ENCODE measurements around the gene HTT-AS. TPM values are rescaled to one million over a fixed set of nuclear protein-coding genes. Genes with fewer than 3 reads are reported as not detected.
"Not testable (repeated sequence)": the region's sequence is repeated elsewhere in the genome, so short reads cannot be mapped to it uniquely, and the experiment has no call there.

The HTT-AS gene
- total RNA-seq, 1 donor from 2014 or later = not detected

DNA sequence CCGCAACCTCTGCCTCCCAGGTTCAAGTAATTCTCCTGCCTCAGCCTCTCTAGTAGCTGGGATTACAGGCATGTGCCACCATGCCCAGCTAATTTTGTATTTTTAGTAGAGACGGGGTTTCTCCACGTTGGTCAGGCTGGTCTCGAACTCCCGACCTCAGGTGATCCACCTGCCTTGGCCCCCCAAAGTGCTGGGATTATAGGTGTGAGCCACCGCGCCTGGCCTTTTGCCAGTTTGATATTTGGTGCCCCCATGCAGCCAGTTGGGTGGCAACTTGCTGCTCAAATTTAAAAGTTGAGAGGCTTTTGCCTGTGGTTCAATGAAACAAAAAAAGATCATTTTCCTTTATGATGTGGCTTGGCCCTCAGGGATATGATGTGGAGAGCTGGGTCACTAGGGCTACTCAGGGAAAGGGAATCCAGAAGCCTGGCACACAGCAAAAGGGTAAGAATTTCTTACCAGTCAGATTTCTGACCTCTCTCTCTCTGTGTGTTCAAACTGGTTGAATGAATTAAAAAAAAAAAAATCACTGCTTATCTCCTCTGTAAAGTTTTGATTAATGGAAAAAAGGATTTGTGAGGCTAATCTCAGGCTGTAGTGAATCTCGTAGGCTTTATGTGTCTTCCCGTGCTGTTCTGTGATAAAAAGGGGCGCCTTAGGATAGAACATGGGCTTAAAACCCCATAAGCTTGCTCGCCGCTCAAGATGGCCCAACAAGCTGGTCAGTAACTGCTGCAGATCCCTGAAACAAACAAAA lies 23.0 kb downstream of the HTT-AS start:
- DNase-seq = not testable (repeated sequence)

DNA sequence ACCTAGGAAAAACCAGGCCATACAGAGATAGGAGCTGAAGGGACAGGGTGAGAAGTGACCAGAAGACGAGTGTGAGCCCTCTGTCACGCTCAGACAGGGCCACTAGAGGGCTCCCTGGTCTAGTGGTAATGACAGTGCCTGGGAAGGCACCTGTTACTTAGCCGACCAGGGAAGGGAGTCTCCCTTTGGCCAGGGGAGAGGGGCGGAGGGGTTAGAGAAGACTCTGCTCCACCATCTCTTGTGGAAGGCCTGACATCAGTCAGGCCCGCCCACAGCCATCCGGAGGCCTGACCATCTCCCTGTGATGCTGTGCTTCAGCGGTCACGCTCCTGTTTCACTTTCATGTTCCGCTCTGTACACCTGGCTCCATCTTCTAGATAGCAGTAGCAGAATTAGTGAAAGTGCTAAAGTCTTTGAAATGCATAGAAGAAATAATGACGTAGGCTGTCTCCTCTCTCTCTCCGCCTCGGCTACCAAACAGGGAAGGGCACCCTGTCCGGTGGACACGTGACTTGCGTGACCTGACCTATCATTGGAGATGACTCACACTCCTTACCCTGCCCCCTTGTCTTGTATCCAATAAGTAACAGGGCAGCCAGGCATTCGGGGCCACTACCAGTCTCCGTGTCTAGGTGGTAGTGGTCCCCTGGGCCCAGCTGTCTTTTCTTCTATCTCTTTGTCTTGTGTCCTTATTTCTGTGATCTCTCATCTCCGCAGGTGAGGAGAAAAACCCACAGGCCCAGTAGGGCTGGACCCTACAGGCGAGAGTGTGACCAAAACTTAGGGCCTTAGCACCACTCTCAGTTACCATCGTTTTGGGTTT lies 26.7 kb downstream of the HTT-AS start:
- peak; percentile 39 for DNase-seq

DNA sequence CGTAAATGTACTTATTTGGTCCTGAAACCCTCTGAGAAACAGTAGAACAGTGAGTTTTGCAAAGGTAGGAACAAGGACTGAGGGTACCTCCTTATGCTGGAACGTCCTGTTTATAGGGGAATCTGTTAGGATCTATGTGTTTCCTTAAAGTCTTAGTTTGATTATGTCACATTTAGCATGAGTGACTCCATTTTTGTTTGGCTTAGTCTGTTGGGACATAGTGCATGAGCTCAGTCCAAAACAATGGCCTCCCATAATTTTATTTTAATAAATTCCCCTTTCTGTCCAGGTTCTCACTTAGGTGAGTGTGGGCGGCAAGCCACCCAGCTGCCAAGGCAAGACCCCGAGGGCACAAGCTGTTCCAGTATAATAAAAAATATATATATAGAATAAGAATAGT lies 27.7 kb downstream of the HTT-AS start:
- DNase-seq = no peak

DNA sequence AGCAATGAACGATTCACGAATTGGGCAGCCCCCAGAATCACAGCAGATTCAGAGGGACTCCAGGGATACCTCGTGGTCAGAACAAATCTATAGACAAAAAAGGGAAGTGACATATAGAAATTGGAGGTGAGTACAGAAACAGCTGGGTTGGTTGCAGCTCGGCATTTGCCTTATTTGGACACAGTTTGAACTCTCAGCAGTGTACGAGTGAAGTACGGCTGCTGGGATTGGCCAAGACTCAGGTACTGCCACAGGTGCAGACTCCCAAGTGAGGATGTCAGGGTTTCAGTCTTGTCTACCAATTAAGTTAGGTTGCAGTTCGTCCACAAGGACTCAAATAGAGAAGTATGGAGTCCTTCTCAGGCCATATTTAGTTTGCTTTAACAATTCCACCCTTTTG lies 28.2 kb downstream of the HTT-AS start:
- no peak for DNase-seq

DNA sequence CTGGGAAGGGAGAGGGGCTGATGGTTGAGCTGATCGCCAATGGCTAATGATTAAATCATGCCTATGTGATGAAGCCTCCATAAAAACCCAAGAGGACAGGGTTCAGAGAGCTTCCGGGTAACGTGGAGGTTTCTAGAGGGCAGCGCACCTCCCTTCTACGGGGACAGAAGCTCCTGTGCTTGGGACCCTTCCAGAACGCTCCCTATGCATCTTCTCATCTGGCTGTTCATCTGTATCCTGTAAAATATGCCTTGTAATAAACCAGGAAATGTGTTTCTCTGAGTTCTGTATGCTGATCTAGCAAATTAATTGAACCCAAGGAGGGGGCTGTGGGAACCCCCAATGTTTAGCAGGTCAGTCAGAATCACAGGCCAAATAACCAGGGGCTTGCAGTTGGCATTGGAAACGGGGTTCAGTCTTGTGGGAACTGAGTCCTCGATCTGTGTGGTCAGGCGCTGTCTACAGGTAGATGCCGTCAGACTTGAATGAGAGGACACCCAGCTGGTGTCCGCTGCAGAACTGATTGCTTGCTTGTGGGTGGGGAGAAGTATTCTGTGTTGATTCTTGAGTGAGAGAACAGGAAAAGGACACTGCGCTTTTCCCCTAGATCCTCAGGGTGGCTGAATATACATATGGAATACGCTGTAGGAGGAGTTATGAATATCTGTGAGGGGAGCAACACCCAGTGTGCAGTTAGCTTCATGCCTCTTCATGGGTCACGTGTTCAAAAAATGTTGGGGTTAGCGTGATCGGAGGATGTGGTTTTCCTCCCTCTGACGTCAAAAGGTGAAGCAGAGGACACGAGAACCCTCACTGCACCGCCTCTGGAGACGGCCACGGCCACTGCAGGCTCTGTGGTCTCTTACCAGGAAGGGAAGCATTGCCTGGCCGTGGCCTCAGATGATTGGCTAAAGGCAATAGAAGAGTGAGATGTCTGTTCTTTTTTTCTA lies 29.2 kb downstream of the HTT-AS start:
- no peak for DNase-seq

DNA sequence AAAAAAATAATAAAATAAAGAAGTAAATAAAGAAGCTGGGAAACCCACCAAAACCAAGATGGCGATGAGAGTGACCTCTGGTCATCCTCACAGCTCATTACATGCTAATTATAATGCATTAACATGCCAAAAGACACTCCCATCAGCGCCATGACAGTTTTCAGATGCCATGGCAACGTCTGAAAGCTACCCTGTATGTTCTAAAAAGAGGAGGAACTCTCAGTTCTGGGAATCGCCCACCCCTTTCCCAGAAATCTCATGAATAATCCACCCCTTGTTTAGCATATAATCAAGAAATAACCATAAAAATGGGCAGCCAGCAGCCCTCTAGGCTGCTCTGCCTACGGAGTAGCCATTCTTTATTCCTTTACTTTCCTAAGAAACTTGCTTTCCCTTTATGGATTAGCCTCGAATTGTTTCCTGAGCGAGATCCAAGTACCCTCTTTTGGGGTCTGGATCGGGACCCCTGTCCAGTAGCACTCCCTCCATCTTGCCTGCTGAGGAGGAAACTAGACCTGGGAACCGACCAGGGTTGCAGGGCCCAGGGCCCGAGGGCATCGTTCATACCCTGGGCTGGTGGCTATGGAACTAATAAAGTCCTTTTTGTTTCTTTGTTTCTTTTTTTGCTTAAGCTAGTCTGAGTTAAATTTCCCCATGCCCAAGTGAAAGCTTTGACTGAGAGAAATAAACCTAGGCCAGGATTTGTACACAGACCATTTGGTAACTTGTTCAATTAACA lies 30.9 kb downstream of the HTT-AS start:
- no peak for DNase-seq

DNA sequence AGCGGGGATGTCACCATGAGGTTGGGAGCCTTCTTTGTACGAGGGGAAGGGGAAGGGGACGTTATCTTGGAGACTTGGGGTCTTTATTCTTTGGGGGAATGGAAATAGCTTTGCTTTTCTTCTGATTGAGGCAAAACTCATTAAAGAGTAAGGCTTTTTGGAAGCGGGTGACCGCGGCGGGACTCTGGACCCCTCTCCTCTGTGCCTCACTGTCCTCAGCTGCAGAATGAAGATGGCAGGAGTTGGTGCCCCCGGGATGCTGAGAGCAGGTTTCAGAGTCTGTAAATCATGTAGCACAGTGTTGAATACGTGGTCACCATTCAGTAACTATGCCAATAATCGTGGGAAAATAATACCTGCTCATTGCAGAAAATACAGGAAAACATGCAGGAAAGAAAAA lies 32.1 kb downstream of the HTT-AS start:
- no peak for DNase-seq

DNA sequence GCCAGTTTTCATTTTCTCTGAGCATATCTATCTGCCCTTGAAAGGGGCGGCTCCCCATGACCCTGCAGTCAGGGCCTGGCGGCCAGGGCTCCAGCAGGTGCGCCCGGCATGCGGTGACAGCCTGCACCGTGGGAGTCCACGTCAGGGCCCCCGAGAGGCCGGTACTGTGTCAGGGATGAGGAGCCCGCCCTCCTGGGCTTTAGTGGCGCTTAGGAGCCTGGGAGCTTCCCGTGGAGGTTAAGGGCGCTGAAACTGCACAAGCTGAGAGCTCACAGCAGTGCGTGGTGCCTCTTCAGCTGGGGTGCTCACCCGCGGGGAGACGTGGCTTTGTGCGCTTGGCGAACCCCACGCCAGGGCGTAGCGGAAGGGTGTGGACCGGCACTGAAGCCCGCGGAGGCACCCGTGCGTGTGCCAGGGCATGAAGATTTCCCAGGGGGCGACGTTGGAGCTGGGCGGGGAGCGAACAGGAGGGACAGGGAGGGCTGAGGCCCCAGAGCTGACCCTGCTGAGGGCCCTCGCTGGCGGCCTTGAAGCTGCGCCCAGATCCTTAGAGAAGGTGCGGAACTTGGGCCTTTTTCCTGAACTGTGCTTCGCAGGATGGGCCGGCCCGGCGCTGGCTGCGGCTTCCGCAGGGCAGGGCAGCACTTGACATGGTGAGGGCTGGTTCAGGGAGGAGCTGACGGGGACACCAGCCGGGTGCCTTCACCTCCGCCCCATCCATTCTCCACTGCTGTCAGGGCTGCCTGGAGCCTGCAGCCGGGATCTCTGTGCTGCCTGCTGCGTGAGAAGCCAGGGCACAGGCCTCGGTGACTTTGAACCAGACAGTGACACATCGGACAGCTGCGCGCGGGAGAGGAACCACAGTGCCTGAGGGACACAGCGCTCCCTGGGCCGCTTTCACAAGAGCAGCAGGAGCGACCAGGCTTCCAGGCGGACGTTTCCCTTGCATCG lies 32.9 kb downstream of the HTT-AS start:
- no peak for DNase-seq

DNA sequence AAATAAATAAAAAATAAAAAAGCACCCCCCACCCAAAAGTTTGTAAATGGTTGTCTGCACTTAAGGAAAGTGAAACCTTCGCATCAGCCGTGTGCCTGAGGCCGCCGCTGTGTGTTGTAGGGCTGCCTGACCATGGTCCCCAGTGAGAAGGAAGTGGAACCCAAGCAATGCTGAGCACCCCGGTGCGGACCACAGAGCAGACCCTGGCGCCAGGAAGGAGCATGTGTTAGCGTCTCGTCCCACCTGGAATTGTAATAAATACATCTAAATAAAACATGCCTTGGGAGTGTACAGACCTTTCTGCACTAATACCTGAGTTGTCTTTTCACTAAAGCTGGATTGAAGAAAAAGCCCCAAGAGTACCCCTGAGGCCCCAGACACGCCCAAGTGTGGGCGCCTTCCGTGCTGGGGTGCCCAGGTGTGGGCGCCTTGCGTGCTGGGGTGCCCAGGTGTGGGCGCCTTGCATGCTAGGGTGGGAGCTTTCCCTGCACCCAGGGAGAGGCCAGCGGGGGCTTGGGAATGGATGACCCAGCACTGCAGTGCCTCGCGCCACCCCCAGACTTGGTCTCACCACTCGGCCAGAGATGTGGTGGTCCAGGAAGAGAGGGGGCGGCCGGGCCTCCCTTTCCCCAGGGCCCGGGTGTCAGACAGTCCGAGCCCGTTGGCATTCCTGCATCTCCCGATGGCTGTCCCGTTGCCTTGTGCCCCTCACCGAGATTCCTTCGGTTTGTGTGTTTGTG lies 33.7 kb downstream of the HTT-AS start:
- DNase-seq = no peak

DNA sequence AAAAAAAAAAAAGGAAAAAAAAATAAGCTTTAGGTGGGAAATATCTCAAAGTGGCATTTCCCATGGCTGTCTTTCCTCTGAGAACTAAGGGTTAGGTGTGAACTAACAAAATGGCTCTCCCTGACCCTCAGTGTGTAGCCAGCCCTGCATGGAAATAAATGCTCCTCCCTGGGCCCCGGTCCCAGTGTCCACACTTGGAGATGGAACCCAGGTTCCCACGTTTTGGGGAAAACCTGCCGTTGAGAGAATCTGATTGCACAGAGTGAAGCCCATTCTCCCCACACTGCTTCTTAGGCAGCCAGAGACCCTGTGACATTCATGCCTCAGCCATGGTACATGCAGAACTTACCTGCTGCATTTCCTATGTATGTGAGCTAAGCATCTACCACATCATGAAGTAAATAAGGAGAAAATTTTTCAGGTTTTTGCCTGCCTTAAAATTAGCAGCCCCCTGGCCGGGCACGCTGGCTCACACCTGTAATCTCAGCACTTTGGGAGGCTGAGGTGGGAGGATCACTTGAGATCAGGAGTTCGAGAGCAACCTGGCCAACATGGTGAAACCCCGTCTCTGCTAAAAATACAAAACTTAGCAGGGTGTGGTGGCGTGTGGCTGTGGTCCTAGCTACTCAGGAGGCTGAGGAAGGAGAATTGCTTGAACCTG lies 34.5 kb downstream of the HTT-AS start:
- no peak for DNase-seq

DNA sequence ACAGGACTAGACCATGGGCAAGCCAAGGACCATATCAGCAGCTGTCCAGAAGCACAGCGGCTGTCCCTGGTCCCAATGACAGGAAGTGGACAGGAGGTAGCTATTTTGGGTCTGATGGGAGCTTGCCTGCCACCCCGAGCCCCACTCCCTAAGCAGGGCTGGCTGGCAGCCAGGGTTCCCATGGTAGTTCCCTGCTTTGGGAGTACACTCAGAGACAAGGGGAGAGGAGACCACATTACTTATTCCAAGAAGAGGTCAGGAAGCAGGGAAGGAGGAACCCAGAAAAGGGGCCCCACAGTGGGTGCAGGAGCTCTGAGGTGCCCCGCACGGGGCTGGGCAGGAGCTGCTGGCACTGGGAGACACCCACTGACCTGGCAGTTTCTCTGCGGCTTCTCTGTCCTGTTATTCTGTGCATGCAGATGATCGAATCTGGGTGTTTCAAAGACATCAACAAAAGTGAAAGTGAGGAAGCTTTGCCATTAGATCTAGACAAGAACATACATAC lies 36.3 kb downstream of the HTT-AS start:
- DNase-seq = no peak

DNA sequence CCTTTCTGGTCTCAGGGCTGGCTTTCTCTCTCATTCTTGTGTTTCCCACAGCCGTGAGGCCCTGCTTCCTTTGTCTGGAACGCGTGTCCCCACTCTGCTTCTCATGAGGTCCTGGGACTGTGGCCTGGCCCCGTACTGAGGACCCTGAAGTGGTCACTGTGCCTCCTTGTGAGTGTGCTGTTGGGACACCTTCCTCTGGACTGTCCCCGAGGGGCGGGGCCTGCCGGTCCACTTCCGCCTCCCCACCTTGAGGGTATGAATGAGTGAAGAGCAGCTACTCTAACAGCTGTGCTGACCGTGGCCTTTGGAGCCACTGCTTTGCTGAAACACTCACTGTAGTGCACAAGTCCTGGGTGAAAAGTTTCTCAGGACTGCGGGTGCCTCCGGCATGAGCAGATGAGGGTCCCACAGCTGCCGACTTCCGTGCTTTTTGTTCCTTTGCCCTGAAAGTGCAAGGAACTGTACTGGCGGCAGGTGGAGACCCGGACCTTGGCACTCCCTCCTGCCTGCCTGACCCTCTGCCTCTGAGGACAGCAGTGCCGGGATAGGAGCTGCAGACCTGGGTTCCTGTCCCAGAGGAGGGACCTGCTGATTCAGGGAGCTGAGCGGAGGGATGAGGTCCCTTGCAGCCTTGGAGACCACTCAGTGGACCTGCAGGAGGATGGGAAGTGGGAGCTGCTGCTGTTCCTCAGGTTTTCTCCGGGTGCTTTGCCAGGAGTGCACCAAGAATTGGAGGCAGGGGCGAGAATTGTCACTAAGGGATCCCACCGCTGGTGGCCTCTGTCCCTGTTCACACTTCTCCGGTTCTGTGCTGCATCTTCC lies 38.0 kb downstream of the HTT-AS start:
- DNase-seq = no peak

DNA sequence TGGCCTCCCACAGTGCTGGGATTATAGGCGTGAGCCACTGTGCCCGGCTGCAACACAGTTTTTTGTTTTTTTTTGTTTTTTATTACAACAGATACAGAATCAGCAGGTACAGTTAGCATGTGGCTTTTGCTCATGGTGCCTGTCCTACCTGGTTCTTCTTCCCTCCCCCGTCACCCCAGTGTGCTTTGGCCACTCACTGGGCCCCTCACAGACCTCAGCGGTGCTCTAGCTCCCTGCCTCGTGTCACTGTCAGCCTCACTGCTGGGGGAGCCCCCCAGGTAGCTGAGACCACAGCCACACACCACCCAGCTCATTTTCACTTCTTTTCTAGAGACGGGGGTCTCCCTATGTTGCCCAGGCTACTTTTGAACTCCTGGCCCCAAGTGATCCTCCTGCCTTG lies 38.7 kb downstream of the HTT-AS start:
- no peak for DNase-seq

DNA sequence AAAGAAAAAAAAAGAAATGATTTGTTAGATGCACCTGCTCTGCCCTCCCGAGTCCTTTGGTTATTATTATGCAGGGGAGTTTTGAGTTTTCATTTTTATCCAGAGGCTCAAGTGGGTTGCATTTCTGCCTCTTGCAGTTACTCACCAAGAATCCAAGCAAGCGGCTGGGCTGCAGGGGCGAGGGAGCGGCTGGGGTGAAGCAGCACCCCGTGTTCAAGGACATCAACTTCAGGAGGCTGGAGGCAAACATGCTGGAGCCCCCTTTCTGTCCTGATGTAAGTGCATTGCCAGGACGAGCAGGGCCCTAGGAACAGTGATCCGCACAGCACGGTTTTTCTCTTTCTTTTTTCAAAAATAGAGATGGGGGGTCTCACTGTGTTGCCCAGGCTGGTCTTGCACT lies 39.1 kb downstream of the HTT-AS start:
- DNase-seq = no peak

DNA sequence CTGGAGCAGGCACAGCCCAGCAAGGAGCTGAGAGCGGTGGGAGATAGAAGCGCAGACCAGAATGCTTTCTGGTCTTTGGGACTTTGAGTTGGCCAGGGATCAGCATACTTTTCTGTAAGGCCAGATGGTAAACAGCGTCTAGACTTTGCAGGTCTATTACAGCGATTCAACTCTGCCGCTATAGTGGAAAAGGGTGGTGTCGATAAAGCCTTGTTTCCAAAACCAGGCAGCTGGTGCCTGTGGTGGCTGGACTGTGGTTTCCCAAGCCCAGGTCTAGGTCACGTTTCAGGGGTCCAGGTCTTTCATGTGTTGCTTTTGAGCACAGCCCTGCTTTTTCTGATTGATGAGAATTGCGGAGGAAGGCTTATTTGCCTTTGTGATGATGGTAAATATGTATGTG lies 40.1 kb downstream of the HTT-AS start:
- no peak for DNase-seq

DNA sequence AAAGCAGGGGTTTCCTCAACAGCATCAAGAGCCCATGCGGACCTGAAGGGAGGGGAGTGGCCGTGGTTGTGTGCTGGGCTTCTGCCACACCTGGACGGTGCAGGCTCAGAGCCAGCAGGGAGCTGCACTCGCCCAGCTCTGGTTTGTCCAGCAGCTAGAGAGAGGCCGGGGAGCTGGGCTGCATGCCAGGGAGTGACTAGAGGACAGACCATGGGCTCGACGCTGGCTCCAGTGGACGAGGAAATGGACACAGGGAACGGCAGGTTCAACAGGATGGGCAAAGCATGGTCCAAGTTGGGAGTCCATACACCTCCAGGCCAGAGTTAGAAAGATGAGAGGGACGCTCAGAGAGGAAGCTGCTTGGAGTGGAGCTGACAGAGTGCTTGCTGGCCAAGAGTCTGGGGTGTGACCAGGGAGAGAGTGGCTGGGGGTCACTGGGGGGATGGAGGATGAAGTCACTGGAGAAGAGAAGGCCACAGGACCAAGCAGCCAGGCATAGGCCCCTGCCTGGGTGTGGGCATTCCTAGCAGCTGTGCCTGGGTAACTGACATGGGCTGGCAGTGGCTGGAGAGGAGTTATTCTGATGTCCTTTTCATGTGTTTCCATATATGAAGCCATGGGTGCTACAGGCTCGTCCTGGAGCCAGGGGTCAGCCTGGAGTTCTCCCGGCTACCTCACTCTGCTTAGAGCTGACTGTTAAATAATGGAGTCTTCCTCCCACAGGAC lies 42.8 kb downstream of the HTT-AS start:
- no peak for DNase-seq

DNA sequence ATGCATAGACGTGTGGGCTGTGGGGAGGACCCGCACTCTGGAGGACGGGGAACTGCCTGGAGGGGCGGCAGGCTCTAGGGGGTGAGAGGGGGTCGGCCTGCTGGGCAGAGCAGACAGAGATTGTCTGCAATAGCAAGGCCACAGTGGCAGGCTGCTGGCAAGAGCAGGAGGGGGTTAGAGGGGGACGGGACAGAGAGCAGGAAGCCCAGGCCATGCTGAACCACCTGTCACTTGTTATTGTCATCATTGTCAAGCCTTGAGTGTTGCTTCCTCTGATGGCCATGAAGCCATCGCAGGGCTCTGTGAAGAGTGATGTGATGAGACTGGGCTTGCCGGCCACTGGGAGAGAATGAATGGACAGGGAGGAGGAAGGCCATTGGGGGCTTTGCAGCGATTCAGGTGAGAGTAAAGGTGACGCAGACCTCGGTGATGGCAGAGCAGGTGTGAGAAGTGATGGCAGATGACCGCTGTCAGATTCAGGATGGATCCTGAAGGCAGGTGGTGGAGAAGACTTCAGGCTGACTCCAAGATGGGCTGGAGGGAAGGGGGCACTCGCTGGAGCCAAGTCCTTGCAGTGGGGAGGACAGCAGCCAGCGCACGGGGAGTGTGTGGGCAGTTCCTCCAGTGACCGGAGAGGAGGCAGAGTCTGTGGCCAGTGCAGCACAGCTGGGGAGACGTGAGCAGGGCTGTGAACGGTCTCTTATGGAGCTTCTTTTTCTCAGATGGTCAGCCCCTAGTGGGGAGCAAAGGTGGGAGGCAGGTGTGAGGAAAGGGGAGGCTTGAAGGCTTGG lies 43.6 kb downstream of the HTT-AS start:
- DNase-seq = no peak
